OCI-LY7 (cell line): Measurements from ENCODE around the gene NUDT14. TPM values are rescaled to one million over a fixed set of nuclear protein-coding genes. Genes with fewer than 3 reads are reported as not detected.

Experiments used
- BruUV-seq: library from RNA; stranded (reverse); fragments of 400-500 nt; replicated peaks from 2 replicates; lab custom pipeline; 2021; lab: Mats Ljungman, UMichigan
- CTCF ChIA-PET: fragments of 300-600 bp; sonication (Branson Sonifier 250); formaldehyde crosslinking; loops from one replicate; lab custom pipeline; 2022; ENCODE audit warnings: antibody characterized with exemption; ENCODE audit not compliant: unreplicated experiment; lab: Charles Lee
- POLR2A ChIA-PET: fragments of 300-600 bp; sonication (Branson Sonifier 250); formaldehyde crosslinking; loops from one replicate; lab custom pipeline; 2022; ENCODE audit warnings: antibody characterized with exemption; lab: Charles Lee
- DNase-seq: peaks from one replicate; pipeline ENCODE4 v3.0.0-alpha.2; 2015; ENCODE audit warnings: low spot score
- H2AFZ ChIP-seq: fragments of 200-600 bp; sonication (generic), shearing (Covaris generic); 2 replicates; pipeline ENCODE4 v1.6.1; 2014; ENCODE audit warnings: mild to moderate bottlenecking, antibody characterized with exemption, low read length, moderate library complexity
- H3K27ac ChIP-seq: fragments of 200-600 bp; sonication (generic); 2 replicates; pipeline ENCODE4 v1.5.1; 2014; ENCODE audit warnings: mixed run types, low read depth, mild to moderate bottlenecking, moderate library complexity, low read length, inconsistent platforms; ENCODE audit not compliant: poor library complexity, severe bottlenecking
- H3K36me3 ChIP-seq: fragments of 200-600 bp; sonication (generic); 2 replicates; pipeline ENCODE4 v1.6.1; 2014; ENCODE audit warnings: mild to moderate bottlenecking, antibody characterized with exemption, low read length, moderate library complexity, mixed read lengths; ENCODE audit not compliant: insufficient read depth
- H3K4me1 ChIP-seq: fragments of 200-600 bp; sonication (generic); 2 replicates; pipeline ENCODE4 v1.5.1; 2014; ENCODE audit warnings: mild to moderate bottlenecking, low read length; ENCODE audit not compliant: insufficient read depth, poor library complexity, severe bottlenecking
- H3K4me2 ChIP-seq: fragments of 200-600 bp; sonication (generic); 2 replicates; pipeline ENCODE4 v1.6.1; 2014; ENCODE audit warnings: mild to moderate bottlenecking, low read length
- H3K4me3 ChIP-seq: fragments of 200-600 bp; sonication (generic); 2 replicates; pipeline ENCODE4 v1.5.1; 2014; ENCODE audit warnings: mild to moderate bottlenecking, low read depth, low read length; ENCODE audit not compliant: poor library complexity, severe bottlenecking
- H3K79me2 ChIP-seq: fragments of 200-600 bp; sonication (generic); 2 replicates; pipeline ENCODE4 v1.6.1; 2016; ENCODE audit warnings: low read depth, mild to moderate bottlenecking, low read length, moderate library complexity, mixed read lengths; ENCODE audit not compliant: insufficient read depth
- H3K9me2 ChIP-seq: fragments of 200-600 bp; sonication (generic); 2 replicates; pipeline ENCODE4 v1.6.1; 2016; ENCODE audit warnings: mild to moderate bottlenecking, low read length, mixed read lengths; ENCODE audit not compliant: insufficient read depth
- H3K9me3 ChIP-seq: fragments of 200-600 bp; sonication (generic); 2 replicates; pipeline ENCODE4 v1.6.1; 2014; ENCODE audit warnings: mild to moderate bottlenecking, mixed run types, low read length, mixed read lengths
- H4K20me1 ChIP-seq: fragments of 200-600 bp; sonication (generic); 2 replicates; pipeline ENCODE4 v1.6.1; 2014; ENCODE audit warnings: mild to moderate bottlenecking, antibody characterized with exemption, low read length, moderate library complexity, mixed read lengths; ENCODE audit not compliant: insufficient read depth
- EZH2phosphoT487 ChIP-seq: fragments of 200-600 bp; sonication (generic); IDR thresholded peaks from 2 replicates; pipeline ENCODE4 v1.6.1; 2018; ENCODE audit warnings: low read depth, borderline replicate concordance, mild to moderate bottlenecking, mixed run types, antibody characterized with exemption, low read length, moderate library complexity, mixed read lengths
- intact Hi-C: fragments of 100-400 bp; cut with micrococcal nuclease; formaldehyde crosslinking; loops from one replicate; pipeline ENCODE4 v1.10.0; 2022; ENCODE audit not compliant: unreplicated experiment
- total RNA-seq, 2 experiments: library from RNA; depleted of rRNA in 1 of 2; stranded (reverse); fragments of >200 nt in 1 of 2; shearing (Covaris generic) in 1 of 2; gene quantifications; 2 replicates each; pipeline ENCODE4 v1.2.3, GENCODE V29; 2014 to 2022
- TF ChIP-seq, protein P1 (sequence below): fragments of 200-600 bp; sonication (generic); conservative IDR thresholded peaks from 2 replicates; pipeline ENCODE4 v1.5.1; 2014; ENCODE audit warnings: mild to moderate bottlenecking, antibody characterized with exemption, low read length, moderate library complexity, mixed read lengths

The NUDT14 gene
- total RNA-seq, 2 experiments from 2014 or later: 32.1 to 37.5 TPM

DNA sequence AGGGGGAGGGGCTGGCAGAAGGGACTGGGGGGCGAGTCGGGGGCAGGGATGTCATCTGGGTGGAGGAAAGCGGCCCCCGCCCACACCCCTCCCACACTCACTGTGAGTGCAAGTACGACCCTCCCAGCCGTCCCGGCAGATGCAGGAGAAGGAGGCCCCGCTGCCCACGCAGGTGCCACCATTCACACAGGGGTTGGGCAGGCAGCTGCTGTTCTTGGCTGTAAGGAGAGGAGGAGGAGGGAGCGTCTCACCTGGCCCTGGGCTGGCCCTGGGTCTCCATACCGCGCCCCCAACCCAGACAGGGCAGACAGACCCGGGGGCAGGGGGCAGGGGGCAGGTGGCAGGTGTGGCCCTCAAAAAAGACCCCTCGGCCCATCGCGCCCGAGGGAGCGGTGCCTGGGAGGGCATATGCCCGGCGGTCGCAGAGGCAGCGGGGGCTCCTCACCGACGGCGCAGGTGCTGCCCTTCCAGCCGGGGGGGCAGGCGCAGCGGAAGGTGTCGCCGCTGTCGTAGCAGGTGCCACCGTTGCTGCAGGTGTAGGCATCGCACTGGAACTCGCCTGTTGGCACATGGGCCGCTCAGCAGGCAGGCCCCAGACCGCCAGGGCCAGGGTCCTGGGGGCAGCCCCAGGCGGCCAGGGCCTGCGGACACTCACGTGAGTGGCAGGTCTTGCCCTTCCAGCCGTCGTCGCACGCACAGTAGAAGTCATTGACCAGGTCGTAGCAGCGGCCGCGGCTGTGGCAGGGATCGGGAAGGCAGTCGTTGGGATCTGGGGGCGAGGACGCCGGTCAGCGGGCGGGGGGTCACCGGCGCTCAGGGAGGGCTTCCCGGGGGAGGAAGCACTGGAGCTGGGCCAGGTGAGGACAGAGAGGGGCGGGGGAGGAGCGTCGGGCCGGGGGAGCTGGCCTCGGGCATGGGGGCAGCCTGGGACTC is 33.2 kb downstream of the NUDT14 start:
- Histone ChIP-seq H2AFZ (no peak overlapping the region), H3K9me3 (no peaks in the 10 kb centered on the region), H3K4me2 (no peak overlapping the region), H3K4me1 (no peaks in the 10 kb centered on the region), H4K20me1 (no peaks in the 10 kb centered on the region), H3K79me2 (no peaks in the 10 kb centered on the region), H3K36me3 (no peaks in the 10 kb centered on the region), H3K27ac (no peak overlapping the region), H3K9me2 (no peaks in the 10 kb centered on the region), H3K4me3 (no peak overlapping the region)
- intact Hi-C loops: no loop called here
- BruUV-seq: no TSS peak
- POLR2A ChIA-PET: no interaction called here
- no peak for TF ChIP-seq EZH2phosphoT487
- TF ChIP-seq, protein P1, sequence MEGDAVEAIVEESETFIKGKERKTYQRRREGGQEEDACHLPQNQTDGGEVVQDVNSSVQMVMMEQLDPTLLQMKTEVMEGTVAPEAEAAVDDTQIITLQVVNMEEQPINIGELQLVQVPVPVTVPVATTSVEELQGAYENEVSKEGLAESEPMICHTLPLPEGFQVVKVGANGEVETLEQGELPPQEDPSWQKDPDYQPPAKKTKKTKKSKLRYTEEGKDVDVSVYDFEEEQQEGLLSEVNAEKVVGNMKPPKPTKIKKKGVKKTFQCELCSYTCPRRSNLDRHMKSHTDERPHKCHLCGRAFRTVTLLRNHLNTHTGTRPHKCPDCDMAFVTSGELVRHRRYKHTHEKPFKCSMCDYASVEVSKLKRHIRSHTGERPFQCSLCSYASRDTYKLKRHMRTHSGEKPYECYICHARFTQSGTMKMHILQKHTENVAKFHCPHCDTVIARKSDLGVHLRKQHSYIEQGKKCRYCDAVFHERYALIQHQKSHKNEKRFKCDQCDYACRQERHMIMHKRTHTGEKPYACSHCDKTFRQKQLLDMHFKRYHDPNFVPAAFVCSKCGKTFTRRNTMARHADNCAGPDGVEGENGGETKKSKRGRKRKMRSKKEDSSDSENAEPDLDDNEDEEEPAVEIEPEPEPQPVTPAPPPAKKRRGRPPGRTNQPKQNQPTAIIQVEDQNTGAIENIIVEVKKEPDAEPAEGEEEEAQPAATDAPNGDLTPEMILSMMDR: no peak
- DNase-seq: no peak
- CTCF ChIA-PET: no interaction called here

DNA sequence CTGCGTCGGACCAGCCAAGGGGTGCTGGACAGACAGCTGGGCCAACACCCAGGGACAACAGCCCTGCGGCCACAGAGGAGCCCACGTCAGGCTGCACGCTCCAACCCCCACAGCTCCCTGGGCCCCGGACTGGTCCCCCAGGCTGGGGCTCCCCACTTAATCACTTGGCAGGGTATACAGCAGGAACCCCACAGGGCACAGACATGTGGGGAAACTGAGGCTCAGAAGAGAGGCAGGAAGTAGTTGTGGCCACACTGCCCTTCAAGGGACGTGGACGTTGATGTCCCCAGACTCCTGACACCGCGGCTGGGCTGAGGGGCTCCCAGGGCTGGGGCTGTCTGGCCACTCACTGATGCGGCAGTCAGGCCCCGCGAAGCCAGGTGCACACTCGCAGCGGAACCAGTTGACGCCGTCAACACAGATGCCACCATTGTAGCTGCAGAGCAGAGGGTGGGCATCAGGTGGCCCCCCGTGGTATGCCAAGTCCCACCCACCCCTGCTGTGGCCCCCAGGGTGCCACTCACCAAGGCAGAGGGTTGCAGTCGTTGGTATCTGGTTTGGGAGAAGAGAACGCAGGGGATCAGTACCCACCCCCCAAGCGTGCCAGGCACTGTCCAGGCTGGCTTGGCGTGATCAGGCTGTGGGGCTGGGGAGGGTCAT is 34.0 kb downstream of the NUDT14 start:
- intact Hi-C loops: no loop called here
- ChIA-PET CTCF (no interaction called here), POLR2A (no interaction called here)
- Histone ChIP-seq H3K79me2 (no peaks in the 10 kb centered on the region), H3K4me2 (no peak overlapping the region), H3K9me3 (no peaks in the 10 kb centered on the region), H3K27ac (no peak overlapping the region), H3K4me3 (no peak overlapping the region), H3K4me1 (no peaks in the 10 kb centered on the region), H3K9me2 (no peaks in the 10 kb centered on the region), H4K20me1 (no peaks in the 10 kb centered on the region), H3K36me3 (no peaks in the 10 kb centered on the region), H2AFZ (no peak overlapping the region)
- no peak for DNase-seq
- BruUV-seq: no TSS peak
- TF ChIP-seq, protein P1: no peak
- TF ChIP-seq EZH2phosphoT487: no peak
